HEK293 (cell line): Measurements from ENCODE around the gene PSMD12.

ENCODE experiments used
- CTCF ChIA-PET: fragments of 350-600 bp; formaldehyde crosslinking; extraction: SDS; loops from one replicate; lab custom pipeline; 2021; ENCODE audit warnings: antibody characterized with exemption; lab: Yijun Ruan, JAX
- POLR2A ChIA-PET: fragments of 300-600 bp; formaldehyde crosslinking; extraction: SDS; loops from one replicate; lab custom pipeline; 2020; ENCODE audit warnings: antibody characterized with exemption, inconsistent platforms; lab: Yijun Ruan, JAX
- H3K27ac ChIP-seq: fragments of 200-500 bp; sonication (Bioruptor generic); 2 replicates; pipeline ENCODE4 v1.5.1; 2014; ENCODE audit warnings: low read depth, low read length, control low read depth, inconsistent platforms; ENCODE audit errors: extremely low read depth
- H3K36me3 ChIP-seq, 2 experiments: fragments of 200-500 bp in 1 of 2; sonication (Bioruptor generic) in 1 of 2; 1 replicate in 1 of 2; 2 replicates in 1 of 2; pipeline ENCODE4 v1.5.1; 2014 to 2017; ENCODE audit warnings: inconsistent platforms in 2 of 2, low read length in 2 of 2; ENCODE audit not compliant: control insufficient read depth in 2 of 2, insufficient read depth in 1 of 2
- H3K4me1 ChIP-seq: fragments of 200-500 bp; sonication (Bioruptor generic); 2 replicates; pipeline ENCODE4 v1.5.1; 2014; ENCODE audit warnings: mild to moderate bottlenecking, low read length, inconsistent platforms; ENCODE audit not compliant: control insufficient read depth, insufficient read depth
- H3K4me3 ChIP-seq: 2 replicates; pipeline ENCODE4 v1.5.1; 2011; ENCODE audit warnings: low read depth, mild to moderate bottlenecking, control low read depth, low read length, moderate library complexity
- H3K9me3 ChIP-seq: fragments of 200-500 bp; sonication (Bioruptor generic); 2 replicates; pipeline ENCODE4 v1.5.1; 2014; ENCODE audit warnings: low read depth, low read length, inconsistent platforms; ENCODE audit not compliant: control insufficient read depth, insufficient read depth
- FEZF1 ChIP-seq: fragments of 450-650 bp; formaldehyde crosslinking; IDR thresholded peaks from 2 replicates; pipeline ENCODE4 v1.5.1; 2016; ENCODE audit warnings: missing biosample characterization, missing genetic modification characterization
- KLF16 ChIP-seq: fragments of 450-650 bp; formaldehyde crosslinking; IDR thresholded peaks from 2 replicates; pipeline ENCODE4 v1.5.1; 2017; ENCODE audit warnings: missing biosample characterization, missing genetic modification characterization
- KLF17 ChIP-seq: fragments of 450-650 bp; formaldehyde crosslinking; IDR thresholded peaks from 2 replicates; pipeline ENCODE4 v1.5.1; 2016; ENCODE audit warnings: missing biosample characterization, missing genetic modification characterization
- KLF8 ChIP-seq: fragments of 450-650 bp; formaldehyde crosslinking; IDR thresholded peaks from 2 replicates; pipeline ENCODE4 v1.5.1; 2016; ENCODE audit warnings: missing biosample characterization, missing genetic modification characterization
- OSR2 ChIP-seq: fragments of 450-650 bp; formaldehyde crosslinking; IDR thresholded peaks from 2 replicates; pipeline ENCODE4 v1.5.1; 2016; ENCODE audit warnings: missing biosample characterization, missing genetic modification characterization
- RBAK ChIP-seq: fragments of 450-650 bp; formaldehyde crosslinking; IDR thresholded peaks from 2 replicates; pipeline ENCODE4 v1.5.1; 2016; ENCODE audit warnings: missing biosample characterization, missing genetic modification characterization
- SCRT2 ChIP-seq: fragments of 450-650 bp; formaldehyde crosslinking; IDR thresholded peaks from 2 replicates; pipeline ENCODE4 v1.5.1; 2016; ENCODE audit warnings: missing biosample characterization, missing genetic modification characterization
- ZBTB17 ChIP-seq: fragments of 450-650 bp; formaldehyde crosslinking; IDR thresholded peaks from 2 replicates; pipeline ENCODE4 v1.5.1; 2016; ENCODE audit warnings: missing biosample characterization, missing genetic modification characterization
- ZBTB20 ChIP-seq: fragments of 450-650 bp; formaldehyde crosslinking; IDR thresholded peaks from 2 replicates; pipeline ENCODE4 v1.5.1; 2016; ENCODE audit warnings: missing biosample characterization, missing genetic modification characterization
- ZBTB8A ChIP-seq: fragments of 450-650 bp; formaldehyde crosslinking; IDR thresholded peaks from 2 replicates; pipeline ENCODE4 v1.5.1; 2016; ENCODE audit warnings: missing biosample characterization, missing genetic modification characterization
- ZNF146 ChIP-seq: fragments of 450-650 bp; formaldehyde crosslinking; IDR thresholded peaks from 2 replicates; pipeline ENCODE4 v1.5.1; 2016; ENCODE audit warnings: missing biosample characterization, missing genetic modification characterization
- ZNF16 ChIP-seq: fragments of 450-650 bp; formaldehyde crosslinking; IDR thresholded peaks from 2 replicates; pipeline ENCODE4 v1.5.1; 2016; ENCODE audit warnings: low read depth, missing biosample characterization, missing genetic modification characterization
- ZNF248 ChIP-seq: fragments of 450-650 bp; formaldehyde crosslinking; IDR thresholded peaks from 2 replicates; pipeline ENCODE4 v1.5.1; 2017; ENCODE audit warnings: missing biosample characterization, missing genetic modification characterization
- ZNF266 ChIP-seq: fragments of 450-650 bp; formaldehyde crosslinking; IDR thresholded peaks from 2 replicates; pipeline ENCODE4 v1.5.1; 2016; ENCODE audit warnings: missing biosample characterization, missing genetic modification characterization, low read depth
- ZNF311 ChIP-seq: fragments of 450-650 bp; formaldehyde crosslinking; IDR thresholded peaks from 2 replicates; pipeline ENCODE4 v1.5.1; 2017; ENCODE audit warnings: missing biosample characterization, missing genetic modification characterization, borderline replicate concordance
- ZNF416 ChIP-seq: fragments of 450-650 bp; formaldehyde crosslinking; IDR thresholded peaks from 2 replicates; pipeline ENCODE4 v1.5.1; 2016; ENCODE audit warnings: missing biosample characterization, missing genetic modification characterization
- ZNF423 ChIP-seq: fragments of 450-650 bp; formaldehyde crosslinking; IDR thresholded peaks from 2 replicates; pipeline ENCODE4 v1.5.1; 2016; ENCODE audit warnings: missing biosample characterization, missing genetic modification characterization
- ZNF514 ChIP-seq: fragments of 450-650 bp; formaldehyde crosslinking; IDR thresholded peaks from 2 replicates; pipeline ENCODE4 v1.5.1; 2016; ENCODE audit warnings: missing biosample characterization, missing genetic modification characterization
- ZNF561 ChIP-seq: fragments of 450-650 bp; IDR thresholded peaks from 2 replicates; pipeline ENCODE4 v1.5.1; 2018; ENCODE audit warnings: missing biosample characterization, missing genetic modification characterization, borderline replicate concordance
- ZNF585B ChIP-seq: fragments of 450-650 bp; formaldehyde crosslinking; IDR thresholded peaks from 2 replicates; pipeline ENCODE4 v1.5.1; 2016; ENCODE audit warnings: missing biosample characterization, missing genetic modification characterization
- ZNF621 ChIP-seq: fragments of 450-650 bp; formaldehyde crosslinking; IDR thresholded peaks from 2 replicates; pipeline ENCODE4 v1.5.1; 2017; ENCODE audit warnings: missing biosample characterization, missing genetic modification characterization
- ZNF654 ChIP-seq: fragments of 450-650 bp; formaldehyde crosslinking; IDR thresholded peaks from 2 replicates; pipeline ENCODE4 v1.5.1; 2016; ENCODE audit warnings: low read depth, missing biosample characterization, missing genetic modification characterization
- ZNF768 ChIP-seq: fragments of 450-650 bp; formaldehyde crosslinking; IDR thresholded peaks from 2 replicates; pipeline ENCODE4 v1.5.1; 2018; ENCODE audit warnings: missing biosample characterization, mild to moderate bottlenecking, missing genetic modification characterization
- ZNF777 ChIP-seq: fragments of 450-650 bp; formaldehyde crosslinking; IDR thresholded peaks from 2 replicates; pipeline ENCODE4 v1.5.1; 2017; ENCODE audit warnings: missing biosample characterization, missing genetic modification characterization, borderline replicate concordance
- ZSCAN5A ChIP-seq: fragments of 450-650 bp; formaldehyde crosslinking; IDR thresholded peaks from 2 replicates; pipeline ENCODE4 v1.5.1; 2016; ENCODE audit warnings: missing biosample characterization, missing genetic modification characterization
- TF ChIP-seq, protein P1 (sequence below): fragments of 450-650 bp; formaldehyde crosslinking; IDR thresholded peaks from 2 replicates; pipeline ENCODE4 v1.5.0; 2017; ENCODE audit warnings: missing biosample characterization, missing genetic modification characterization, borderline replicate concordance
- TF ChIP-seq, protein P2 (sequence below): fragments of 450-650 bp; formaldehyde crosslinking; IDR thresholded peaks from 2 replicates; pipeline ENCODE4 v1.5.1; 2016; ENCODE audit warnings: missing biosample characterization, missing genetic modification characterization

PSMD12 gene

GRCh38 chr17:67360880-67361279 lies 5.5 kb downstream of the PSMD12 start (continued):
- TF ChIP-seq ZBTB17 (tag by site-specific recombination) (peak; percentile 62; the same call in 1 of the 2 replicates), RBAK (tag by site-specific recombination) (no peak), ZNF768 (tag by site-specific recombination) (no peak), ZNF561 (tag by site-specific recombination) (no peak), ZBTB20 (tag by site-specific recombination) (no peak), OSR2 (tag by site-specific recombination) (peak; percentile 14; the same call in 1 of the 2 replicates), ZNF16 (tag by site-specific recombination) (no peak), ZBTB8A (no peak), KLF16 (tag by site-specific recombination) (no peak), SCRT2 (peak; percentile 94), ZNF248 (tag by site-specific recombination) (no peak), ZNF146 (tag by site-specific recombination) (no peak), ZNF621 (tag by site-specific recombination) (no peak), ZNF514 (tag by site-specific recombination) (no peak), KLF17 (tag by site-specific recombination) (no peak), ZNF416 (no peak)
- TF ChIP-seq, protein P1, sequence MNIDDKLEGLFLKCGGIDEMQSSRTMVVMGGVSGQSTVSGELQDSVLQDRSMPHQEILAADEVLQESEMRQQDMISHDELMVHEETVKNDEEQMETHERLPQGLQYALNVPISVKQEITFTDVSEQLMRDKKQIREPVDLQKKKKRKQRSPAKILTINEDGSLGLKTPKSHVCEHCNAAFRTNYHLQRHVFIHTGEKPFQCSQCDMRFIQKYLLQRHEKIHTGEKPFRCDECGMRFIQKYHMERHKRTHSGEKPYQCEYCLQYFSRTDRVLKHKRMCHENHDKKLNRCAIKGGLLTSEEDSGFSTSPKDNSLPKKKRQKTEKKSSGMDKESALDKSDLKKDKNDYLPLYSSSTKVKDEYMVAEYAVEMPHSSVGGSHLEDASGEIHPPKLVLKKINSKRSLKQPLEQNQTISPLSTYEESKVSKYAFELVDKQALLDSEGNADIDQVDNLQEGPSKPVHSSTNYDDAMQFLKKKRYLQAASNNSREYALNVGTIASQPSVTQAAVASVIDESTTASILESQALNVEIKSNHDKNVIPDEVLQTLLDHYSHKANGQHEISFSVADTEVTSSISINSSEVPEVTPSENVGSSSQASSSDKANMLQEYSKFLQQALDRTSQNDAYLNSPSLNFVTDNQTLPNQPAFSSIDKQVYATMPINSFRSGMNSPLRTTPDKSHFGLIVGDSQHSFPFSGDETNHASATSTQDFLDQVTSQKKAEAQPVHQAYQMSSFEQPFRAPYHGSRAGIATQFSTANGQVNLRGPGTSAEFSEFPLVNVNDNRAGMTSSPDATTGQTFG (tag by site-specific recombination): no peak
- TF ChIP-seq, protein P2, sequence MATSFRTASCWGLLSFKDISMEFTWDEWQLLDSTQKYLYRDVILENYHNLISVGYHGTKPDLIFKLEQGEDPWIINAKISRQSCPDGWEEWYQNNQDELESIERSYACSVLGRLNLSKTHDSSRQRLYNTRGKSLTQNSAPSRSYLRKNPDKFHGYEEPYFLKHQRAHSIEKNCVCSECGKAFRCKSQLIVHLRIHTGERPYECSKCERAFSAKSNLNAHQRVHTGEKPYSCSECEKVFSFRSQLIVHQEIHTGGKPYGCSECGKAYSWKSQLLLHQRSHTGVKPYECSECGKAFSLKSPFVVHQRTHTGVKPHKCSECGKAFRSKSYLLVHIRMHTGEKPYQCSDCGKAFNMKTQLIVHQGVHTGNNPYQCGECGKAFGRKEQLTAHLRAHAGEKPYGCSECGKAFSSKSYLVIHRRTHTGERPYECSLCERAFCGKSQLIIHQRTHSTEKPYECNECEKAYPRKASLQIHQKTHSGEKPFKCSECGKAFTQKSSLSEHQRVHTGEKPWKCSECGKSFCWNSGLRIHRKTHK (tag by site-specific recombination): no peak

DNA sequence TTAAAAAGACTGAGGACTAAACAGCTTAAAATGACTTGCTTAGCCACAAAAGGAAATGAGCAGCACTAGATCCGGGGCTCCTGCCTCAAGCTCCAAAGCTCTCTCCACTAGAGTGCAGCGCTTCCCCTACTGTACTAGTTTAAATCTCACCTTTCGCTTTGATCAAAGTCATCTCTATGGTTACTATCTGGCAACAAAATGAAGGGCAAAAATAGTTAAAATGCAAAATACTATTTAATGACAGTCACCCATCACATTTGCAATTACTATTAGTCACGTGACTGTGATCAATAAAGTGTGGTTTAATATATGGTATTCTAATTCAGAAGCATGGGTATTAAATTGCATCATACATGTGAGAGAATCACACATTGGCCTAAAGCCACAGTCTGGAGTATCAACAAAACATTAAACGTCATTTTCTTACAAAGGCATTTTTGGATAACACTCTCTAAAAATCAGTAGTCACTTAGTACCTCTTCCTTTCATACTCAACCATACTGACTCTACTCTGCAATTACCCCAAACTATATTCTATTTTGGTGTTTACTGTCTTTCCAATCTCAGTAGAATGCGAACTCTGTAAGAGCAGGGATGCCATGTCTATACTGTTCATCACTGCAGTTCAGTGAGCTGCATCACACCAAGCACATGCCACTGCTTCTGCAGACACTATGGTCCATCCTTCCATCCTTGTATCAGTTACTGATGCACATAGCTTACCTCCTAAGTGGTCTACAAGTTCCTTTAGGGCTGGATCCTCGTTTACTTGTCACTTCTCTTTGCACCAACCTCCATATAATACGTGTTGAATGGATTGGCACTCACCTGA lies 6.2 kb downstream of the PSMD12 start:
- CTCF ChIA-PET: interaction anchor here (0.7 to 2.7 kb wide), 4 partner anchors 11 to 440 kb away, joined by 3 to 11 read pairs (median 6); no protein-coding TSS in a partner anchor
- Histone ChIP-seq H3K4me1 (peaks cover 11% of the 10 kb centered on the region; the same call in 1 of the 2 replicates), H3K4me3 (no peak overlapping the region), H3K9me3 (no peaks in the 10 kb centered on the region), H3K27ac (0 out of 2 replicates have a peak overlapping the region, but pooled peaks have one; percentile 18), H3K36me3 (peaks cover 64 to 66% of the 10 kb centered on the region in 2 experiments)
- POLR2A ChIA-PET: interaction anchor here (0.5 kb wide), 1 partner anchor 35 kb away, joined by 5 read pairs; no protein-coding TSS in a partner anchor
- TF ChIP-seq ZNF654 (tag by site-specific recombination) (peak; percentile 26), FEZF1 (tag by site-specific recombination) (peak; percentile 31; the same call in 1 of the 2 replicates), KLF8 (no peak), ZBTB20 (tag by site-specific recombination) (no peak), ZSCAN5A (tag by site-specific recombination) (no peak), ZNF585B (tag by site-specific recombination) (no peak), KLF17 (tag by site-specific recombination) (no peak), ZNF266 (no peak), ZNF423 (no peak), ZNF777 (tag by site-specific recombination) (no peak), ZNF311 (tag by site-specific recombination) (no peak)
